Left cardiac atrium (tissue), 4 donors: ENCODE measurements around the gene ATPAF1. TPM values are rescaled to one million over a fixed set of nuclear protein-coding genes. Genes with fewer than 3 reads are reported as not detected.

Experiments used
- ATAC-seq, 2 donors: fragments of 200-7000 bp; cut with Tn5 transposase; one replicate each; pipeline ENCODE4 v1.9.1; 2020; ENCODE audit warnings: mild to moderate bottlenecking in 2 of 2, moderate library complexity in 2 of 2
- DNase-seq: peaks from one replicate; pipeline ENCODE4 v3.0.0-alpha.2; 2020
- intact Hi-C, 2 donors: fragments of 100-400 bp; cut with DNase I; formaldehyde crosslinking; loops; one replicate each; pipeline versions ENCODE4 v1.14.1 to v1.15.1; 2022 to 2023
- total RNA-seq, 2 donors: library from RNA; stranded (reverse); fragmentation: NEBNext Ultra II Directional; extraction: Animal tissue kit (Norgen Biotek cat#: 25700); gene quantifications; one replicate each; pipeline ENCODE4 v1.2.1, GENCODE V29; 2021
- donor health status: DM: no; HTN: yes; CAD: no.
- donor health status: DM: no; HTN: yes; CAD: no; lungs with severe emphysema.
- donor health status: DM: yes; HTN: yes; CAD: no.
- donor health status: Dilated cardiomyopathy.

The ATPAF1 gene
- total RNA-seq, 2 donors from 2014 or later: 134 to 137 TPM

- ATAC-seq (no peak), DNase-seq (no peak)
- intact Hi-C loops: no loop called here
Measured at GRCh38 chr1:46621930-46622329, 46.2 kb downstream of the ATPAF1 start.

GRCh38 chr1:46619656-46620258 is 48.4 kb downstream of the ATPAF1 start:
- intact Hi-C loops: no loop called here
- ATAC-seq: no peak
- DNase-seq: no peak

- no peak for DNase-seq
- ATAC-seq: no peak
- intact Hi-C loops: no loop called here
Measured at GRCh38 chr1:46618754-46619415, 49.3 kb downstream of the ATPAF1 start.

- no peak for DNase-seq
- no peak for ATAC-seq
- intact Hi-C loops: no loop called here
Measured at GRCh38 chr1:46617833-46618232, 50.3 kb downstream of the ATPAF1 start.

- intact Hi-C loops: no loop called here
- peak; percentile 23 to 34 for ATAC-seq
Measured at GRCh38 chr1:46617108-46617800, 50.9 kb downstream of the ATPAF1 start.

GRCh38 chr1:46616277-46617107 is 51.7 kb downstream of the ATPAF1 start, which contains the start of gene MOB3C:
TSS of gene MOB3C (minus strand) at chr1:46616811. CDS start at chr1:46613321, 3,490 bp downstream.
- intact Hi-C loops: no loop called here
- ATAC-seq (peak; percentile 93 to 94), DNase-seq (peak; percentile 92)

More at GRCh38 chr1:46617108-46617800, 50.9 kb downstream of the ATPAF1 start:
- DNase-seq: no peak

- intact Hi-C loops: no loop called here
- no peak for ATAC-seq
Measured at GRCh38 chr1:46615735-46616134, 52.4 kb downstream of the ATPAF1 start.

GRCh38 chr1:46615088-46615487 is 53.1 kb downstream of the ATPAF1 start:
- DNase-seq (no peak), ATAC-seq (no peak)
- intact Hi-C loops: no loop called here

More at GRCh38 chr1:46615735-46616134, 52.4 kb downstream of the ATPAF1 start:
- peak; percentile 26 for DNase-seq

GRCh38 chr1:46614604-46614984 is 53.6 kb downstream of the ATPAF1 start:
- DNase-seq: no peak
- ATAC-seq: no peak
- intact Hi-C loops: no loop called here

GRCh38 chr1:46613661-46614603 is 54.2 kb downstream of the ATPAF1 start:
- DNase-seq: peak; percentile 95
- peak; percentile 74 to 77 for ATAC-seq
- intact Hi-C loops: no loop called here

GRCh38 chr1:46612937-46613660 is 55.1 kb downstream of the ATPAF1 start:
- intact Hi-C loops: no loop called here
- no peak for ATAC-seq
- peak; percentile 27 for DNase-seq

GRCh38 chr1:46611691-46612221 is 56.4 kb downstream of the ATPAF1 start:
- intact Hi-C loops: no loop called here
- no peak for DNase-seq
- no peak for ATAC-seq

GRCh38 chr1:46607345-46608130 is 60.6 kb downstream of the ATPAF1 start:
- peak; percentile 75 for DNase-seq

GRCh38 chr1:46606255-46606965 is 61.8 kb downstream of the ATPAF1 start:
- intact Hi-C loops: loop anchor here in 1 of 2 donors (5.0 kb wide), 1 partner anchor 61 kb away; the partner anchor contains the start of gene ATPAF1
- no peak for ATAC-seq
- no peak for DNase-seq

More at GRCh38 chr1:46607345-46608130, 60.6 kb downstream of the ATPAF1 start:
- intact Hi-C loops: loop anchor here in 1 of 2 donors (5.0 kb wide), 1 partner anchor 60 kb away; the partner anchor contains the start of gene ATPAF1
- ATAC-seq: peak; percentile 21

- intact Hi-C loops: loop anchor here in 1 of 2 donors (5.0 kb wide), 1 partner anchor 62 kb away; the partner anchor contains the start of gene ATPAF1
- no peak for ATAC-seq
Measured at GRCh38 chr1:46605232-46605631, 62.9 kb downstream of the ATPAF1 start.

More at GRCh38 chr1:46605232-46605631, 62.9 kb downstream of the ATPAF1 start:
- no peak for DNase-seq
